ENCODE results near the gene PHRF1. TPM values are rescaled to one million over a fixed set of nuclear protein-coding genes. Genes with fewer than 3 reads are reported as not detected.

PHRF1 gene
- total RNA-seq, 1 donor from 2014 or later: 30.6 TPM

DNA sequence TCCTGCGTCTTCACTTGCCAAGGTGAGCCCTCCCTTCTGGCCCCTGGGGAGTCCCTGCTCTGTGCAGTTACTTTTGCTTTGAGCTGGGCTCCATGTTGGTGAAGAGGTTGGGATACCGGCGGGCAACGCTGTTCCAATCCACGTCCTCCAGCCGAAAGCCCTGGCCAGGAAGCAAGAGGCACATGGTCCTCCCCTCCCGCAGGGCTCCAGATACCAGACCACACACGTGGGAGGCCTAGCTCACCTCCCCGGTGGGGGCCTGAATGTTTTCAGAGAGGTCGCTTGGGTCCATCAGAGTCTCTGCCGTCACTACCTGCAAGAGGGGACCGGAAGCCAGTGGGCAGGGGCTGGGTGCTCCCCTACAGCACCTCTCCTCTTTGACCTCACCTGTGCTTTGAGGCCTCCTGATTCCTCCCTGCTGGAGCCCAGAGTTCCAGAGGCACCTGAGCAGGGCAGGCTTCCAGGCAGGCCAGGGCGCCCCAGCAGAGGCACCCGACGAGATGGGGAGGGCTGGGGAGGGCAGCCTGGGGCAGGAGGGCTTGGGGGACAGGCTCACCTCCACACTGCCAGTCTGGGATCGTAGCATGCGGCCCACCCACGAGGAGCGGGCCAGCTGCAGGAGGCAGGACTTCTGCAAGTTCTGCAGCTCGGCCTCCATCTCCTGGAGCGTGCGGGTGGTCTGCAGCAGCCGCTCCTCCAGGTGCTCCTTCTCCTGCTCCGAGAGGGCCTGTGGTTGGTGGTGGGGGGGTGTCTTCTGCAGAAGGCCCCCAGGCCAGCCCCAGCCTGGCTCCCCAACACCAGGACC is 18.7 kb upstream of the PHRF1 start:
- no peak for DNase-seq (ENCODE audit: low spot score in 2 of 2)
- no peak for FAIRE-seq

DNA sequence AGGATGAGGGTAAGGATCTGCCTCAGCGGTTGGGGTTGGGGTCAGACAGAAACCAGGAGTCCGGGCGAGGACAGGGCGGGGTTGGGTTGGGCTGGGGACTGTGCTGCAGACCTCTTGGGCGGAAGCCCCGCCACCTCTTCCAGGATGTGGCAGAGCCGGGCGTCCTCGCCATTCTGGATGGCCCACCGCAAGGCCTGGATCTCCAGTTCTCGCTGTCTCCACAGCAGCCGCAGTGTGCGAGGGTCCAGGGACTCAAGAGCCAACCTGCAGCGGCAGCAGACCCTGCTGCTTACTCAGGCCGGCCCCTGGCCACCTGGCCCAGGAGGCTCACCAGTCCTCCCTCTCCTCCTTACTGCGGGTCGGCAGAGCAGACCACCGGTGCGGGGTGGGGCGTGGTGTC is 17.8 kb upstream of the PHRF1 start:
- no peak for FAIRE-seq

DNA sequence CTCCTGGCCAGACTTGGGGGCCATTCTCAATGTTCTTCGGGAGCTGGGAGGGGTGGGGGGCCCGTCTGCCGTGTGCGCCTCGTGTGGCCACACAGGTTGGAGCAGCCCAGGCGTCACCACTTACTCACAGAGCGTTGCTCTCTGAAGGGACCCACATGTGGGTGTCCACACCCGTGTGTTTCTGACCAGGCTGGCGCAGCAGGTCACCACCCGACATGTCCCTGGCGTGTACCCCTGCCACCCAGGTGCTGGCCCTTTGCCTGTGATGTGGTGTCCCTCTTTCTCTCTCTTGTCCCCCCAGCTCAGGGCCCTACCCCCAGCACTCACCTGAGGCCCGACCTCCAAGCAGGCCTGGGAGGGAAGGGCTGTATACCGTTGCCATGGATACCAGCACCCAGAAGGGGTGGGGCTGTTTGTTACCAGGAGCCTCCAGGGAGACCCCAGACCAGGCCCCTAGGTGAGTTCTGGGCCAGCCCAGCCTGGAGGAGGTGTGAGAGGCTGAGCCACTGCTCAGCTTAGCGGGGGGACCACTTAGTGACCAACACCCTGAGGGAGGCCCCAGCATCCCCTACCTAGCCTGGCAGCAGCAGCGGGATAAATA is 17.1 kb upstream of the PHRF1 start:
- FAIRE-seq (no peak), DNase-seq (ENCODE audit: low spot score in 2 of 2) (no peak)

More for the DNA sequence above, 17.8 kb upstream of the PHRF1 start:
- DNase-seq (ENCODE audit: low spot score in 2 of 2): no peak

DNA sequence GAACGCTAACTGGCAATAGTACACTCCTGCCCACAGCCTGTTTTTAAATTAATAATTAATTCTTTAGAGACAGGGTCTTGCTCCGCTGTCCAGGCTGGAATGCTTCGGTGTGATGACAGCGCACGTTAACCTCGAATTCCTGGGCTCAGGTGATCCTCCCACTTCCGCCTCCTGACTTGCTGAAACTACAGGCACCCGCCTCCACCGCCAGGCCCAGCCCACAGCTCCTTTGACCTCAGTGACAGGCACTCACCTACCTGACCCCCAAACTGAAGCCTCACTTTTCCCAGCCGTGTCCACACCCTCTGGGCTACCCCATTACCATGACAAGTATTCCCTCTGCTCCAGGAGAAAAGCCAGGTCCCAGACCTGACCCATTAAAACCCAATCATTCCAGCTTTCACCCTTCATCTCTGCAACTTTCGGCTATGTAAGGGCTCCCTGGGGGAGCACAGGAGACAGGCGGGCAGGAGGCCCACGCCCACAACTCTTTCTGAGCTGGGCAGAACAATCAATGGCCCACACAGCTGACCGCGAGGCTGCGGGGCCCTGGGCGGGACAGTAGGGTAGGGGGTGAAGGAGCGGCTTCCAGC is 16.5 kb upstream of the PHRF1 start:
- no peak for FAIRE-seq
- no peak for DNase-seq (ENCODE audit: low spot score in 2 of 2)

DNA sequence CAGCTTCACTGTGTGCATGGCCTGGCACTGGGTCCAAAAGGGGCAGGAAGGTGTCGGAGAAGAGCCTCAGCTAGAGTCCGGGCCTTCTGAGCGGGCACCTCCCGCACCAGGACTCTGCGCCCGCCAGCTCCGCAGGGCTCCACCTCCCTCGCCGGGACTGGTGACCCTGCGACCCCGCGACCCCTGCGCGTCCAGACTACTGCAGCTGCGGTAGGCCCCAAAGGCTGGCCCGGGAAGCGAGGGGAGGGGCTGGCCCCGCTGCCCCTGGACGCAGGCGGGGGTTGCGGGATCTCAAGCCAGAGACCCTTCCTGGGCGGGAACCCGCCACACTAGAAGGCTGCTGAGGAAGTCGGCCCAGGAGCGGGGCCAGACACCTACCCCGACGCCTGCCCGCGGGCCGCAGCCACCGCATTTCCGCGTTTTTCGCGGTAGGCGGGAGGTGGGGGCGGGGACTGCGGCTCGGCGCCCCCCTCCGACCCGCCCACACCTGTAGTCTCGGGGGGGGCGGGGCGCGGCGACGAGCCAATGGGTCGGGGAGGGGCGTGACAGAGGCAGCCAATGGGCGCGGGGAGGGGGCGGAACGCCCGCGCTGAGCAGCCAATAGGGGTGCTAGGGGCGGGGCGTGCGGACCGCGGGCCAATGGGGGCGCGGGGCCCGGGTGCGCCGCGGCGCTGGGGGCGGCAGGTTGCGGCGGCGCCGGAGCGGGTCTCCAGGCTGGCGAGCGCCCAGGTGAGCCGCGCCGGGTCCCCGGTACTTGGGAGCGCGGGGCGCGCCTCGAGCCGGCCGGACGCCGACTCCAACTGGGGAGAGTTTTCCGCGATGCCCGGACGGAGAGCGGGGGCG is 15.7 kb upstream of the PHRF1 start, which contains the start of the genes LMNTD2 and RASSF7:
Gene LMNTD2, minus strand, starts transcription at position 434 of the 843 bp plus-strand sequence. Its CDS starts 22 bp downstream, at position 412.
Gene RASSF7, plus strand, starts transcription at position 666 of the 843 bp plus-strand sequence. CDS start 799 bp downstream, outside the sequence.
- no peak for FAIRE-seq
- DNase-seq (ENCODE audit: low spot score in 2 of 2): peak; percentile 99 to 100

DNA sequence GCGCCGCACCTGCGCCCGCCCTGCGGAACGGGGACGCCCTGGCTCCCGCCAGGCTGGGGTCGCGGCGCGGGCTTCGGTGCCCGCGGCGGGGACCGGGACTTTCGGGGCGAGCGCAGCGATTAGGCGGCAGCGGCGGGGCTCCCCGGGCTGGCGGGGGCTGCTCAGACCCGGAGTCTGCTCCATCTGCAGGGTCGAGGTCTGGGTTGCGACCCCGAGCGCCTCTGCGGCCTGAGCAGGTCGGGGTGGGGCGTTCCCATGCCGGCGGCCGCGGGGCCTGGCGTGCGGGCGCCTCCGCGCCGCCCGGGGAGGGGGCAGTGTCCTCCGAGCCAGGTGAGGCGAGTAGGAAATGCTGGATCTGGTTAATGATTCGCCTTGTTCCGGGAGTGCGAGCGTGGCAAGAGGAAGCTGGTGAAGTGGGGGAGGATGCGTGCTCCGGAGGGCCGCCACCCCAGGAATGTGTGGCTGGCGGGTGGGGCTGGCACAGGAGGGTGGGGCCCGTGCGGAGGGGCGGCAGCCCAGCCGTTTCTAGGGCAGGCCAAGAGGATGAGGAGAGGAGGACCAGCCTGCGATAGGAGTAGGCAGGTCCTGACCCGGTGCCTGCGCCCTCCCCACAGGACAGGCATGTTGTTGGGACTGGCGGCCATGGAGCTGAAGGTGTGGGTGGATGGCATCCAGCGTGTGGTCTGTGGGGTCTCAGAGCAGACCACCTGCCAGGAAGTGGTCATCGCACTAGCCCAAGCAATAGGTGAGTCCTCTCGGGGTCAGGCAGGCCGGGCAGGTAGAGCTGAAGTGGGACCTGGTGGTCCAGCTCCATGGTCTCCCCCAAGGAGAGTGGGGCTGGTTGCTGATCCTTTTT is 14.9 kb upstream of the PHRF1 start:
- DNase-seq (ENCODE audit: low spot score in 2 of 2) (peak in 1 of 2 donors; percentile 54), FAIRE-seq (no peak)

DNA sequence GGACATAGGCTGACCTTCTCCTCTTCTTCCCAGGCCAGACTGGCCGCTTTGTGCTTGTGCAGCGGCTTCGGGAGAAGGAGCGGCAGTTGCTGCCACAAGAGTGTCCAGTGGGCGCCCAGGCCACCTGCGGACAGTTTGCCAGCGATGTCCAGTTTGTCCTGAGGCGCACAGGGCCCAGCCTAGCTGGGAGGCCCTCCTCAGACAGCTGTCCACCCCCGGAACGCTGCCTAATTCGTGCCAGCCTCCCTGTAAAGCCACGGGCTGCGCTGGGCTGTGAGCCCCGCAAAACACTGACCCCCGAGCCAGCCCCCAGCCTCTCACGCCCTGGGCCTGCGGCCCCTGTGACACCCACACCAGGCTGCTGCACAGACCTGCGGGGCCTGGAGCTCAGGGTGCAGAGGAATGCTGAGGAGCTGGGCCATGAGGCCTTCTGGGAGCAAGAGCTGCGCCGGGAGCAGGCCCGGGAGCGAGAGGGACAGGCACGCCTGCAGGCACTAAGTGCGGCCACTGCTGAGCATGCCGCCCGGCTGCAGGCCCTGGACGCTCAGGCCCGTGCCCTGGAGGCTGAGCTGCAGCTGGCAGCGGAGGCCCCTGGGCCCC is 14.1 kb upstream of the PHRF1 start:
- FAIRE-seq (no peak), DNase-seq (ENCODE audit: low spot score in 2 of 2) (no peak)

DNA sequence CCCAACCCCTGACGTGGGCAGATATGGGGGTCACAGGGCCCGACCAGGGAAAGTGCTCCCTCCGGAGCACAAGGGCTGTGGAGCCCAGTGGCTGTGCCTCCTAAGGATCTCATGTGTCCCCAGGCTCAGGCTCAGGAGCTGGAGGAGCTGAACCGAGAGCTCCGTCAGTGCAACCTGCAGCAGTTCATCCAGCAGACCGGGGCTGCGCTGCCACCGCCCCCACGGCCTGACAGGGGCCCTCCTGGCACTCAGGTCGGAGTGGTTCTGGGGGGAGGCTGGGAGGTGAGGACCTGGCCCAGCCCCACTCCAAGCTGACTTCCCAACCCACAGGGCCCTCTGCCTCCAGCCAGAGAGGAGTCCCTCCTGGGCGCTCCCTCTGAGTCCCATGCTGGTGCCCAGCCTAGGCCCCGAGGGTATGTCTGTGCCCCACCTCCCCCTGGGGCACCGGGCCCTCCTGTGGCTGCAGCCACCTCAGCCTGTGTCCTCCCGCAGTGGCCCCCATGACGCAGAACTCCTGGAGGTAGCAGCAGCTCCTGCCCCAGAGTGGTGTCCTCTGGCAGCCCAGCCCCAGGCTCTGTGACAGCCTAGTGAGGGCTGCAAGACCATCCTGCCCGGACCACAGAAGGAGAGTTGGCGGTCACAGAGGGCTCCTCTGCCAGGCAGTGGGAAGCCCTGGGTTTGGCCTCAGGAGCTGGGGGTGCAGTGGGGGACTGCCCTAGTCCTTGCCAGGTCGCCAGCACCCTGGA is 13.0 kb upstream of the PHRF1 start:
- DNase-seq (ENCODE audit: low spot score in 2 of 2): no peak
- FAIRE-seq: no peak

DNA sequence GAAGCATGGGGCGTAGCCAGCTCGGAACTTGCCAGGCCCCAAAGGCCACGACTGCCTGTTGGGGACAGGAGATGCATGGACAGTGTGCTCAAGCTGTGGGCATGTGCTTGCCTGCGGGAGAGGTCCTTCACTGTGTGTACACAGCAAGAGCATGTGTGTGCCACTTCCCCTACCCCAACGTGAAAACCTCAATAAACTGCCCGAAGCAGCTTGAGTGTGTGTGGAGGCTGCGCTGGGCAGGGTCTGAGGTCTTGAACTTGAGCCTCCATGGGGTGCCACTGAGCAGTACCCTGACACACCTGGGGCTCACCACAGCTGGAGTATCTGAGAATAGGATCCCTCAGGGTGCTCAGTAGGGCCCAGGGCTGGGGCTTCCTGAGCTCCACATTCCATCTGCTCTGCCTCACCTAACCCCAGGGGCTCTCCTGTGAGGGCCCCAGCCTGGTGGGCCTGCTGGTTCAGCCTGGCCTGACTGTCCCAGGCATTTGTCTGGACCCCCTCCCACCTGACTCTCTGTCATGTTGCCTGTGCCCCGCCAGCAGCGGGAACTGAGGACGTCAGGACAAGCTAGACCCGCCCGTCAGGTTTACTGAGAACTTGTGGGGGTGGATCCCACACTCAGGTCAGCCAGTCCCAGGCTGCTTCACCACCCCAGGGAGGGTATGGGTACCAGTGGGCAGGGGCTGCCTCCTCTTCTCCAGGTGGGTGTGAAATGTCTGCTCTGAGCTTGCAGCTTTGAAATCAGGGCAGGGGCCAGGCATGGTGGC is 12.3 kb upstream of the PHRF1 start:
- DNase-seq (ENCODE audit: low spot score in 2 of 2) (no peak), FAIRE-seq (no peak)

DNA sequence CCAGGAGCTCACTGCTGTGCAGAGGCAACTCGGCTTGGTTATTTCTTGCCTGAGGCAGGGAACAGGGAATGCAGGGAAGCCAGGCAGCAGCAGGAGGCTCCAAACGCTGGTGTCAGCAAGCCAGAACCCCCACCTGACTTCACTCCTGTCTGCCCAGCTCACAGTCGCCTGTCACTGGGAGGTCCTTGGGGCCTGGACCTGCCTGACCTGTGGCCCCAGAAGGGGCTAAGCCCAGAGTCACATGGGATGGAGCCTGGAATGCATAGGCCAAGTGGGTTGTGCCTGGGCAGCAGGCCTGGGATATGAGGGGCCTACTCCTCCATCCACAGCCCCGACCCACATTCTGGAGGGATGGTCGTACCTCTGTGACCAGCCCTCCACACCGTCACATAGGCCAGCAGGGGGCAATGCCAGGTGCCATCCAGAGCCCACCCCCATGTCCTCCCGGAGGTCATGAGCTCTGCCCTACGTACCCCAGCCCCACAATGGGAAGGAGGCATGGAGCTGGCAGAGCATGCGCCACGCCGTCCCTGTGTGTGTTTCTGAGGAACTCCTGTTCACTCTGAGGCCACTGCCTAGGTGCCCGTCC is 10.3 kb upstream of the PHRF1 start:
- FAIRE-seq (no peak), DNase-seq (ENCODE audit: low spot score in 2 of 2) (no peak)

DNA sequence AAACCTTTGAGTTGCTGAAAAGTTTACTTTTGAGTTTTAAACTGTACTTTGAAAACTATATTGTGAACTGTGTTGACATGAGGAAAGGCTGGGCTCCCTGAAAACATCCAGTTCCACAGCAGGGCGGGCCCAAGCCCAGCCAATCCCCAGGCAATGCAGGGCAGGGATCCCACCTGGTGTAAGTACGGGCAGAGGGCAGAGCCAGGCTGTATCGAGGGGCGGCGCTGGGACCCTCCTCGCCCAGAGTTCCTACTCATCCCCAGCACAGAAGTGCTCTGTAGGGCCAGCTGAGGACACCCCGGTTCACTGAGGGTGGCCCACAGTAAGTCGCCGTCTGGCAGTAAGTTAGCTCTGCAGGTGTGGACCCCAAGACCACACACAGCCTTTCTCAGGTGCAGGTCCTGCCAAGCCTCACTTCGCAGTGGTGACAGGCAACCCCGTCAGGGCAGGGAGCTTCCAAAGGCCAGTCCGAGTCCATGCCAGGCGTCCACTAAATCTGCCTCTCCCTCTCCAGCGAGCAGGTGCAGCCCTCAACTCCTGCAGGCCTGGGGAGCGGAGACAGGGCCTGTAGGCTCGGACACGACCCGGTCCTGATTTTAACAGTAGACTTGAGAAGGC is 9.2 kb upstream of the PHRF1 start:
- DNase-seq (ENCODE audit: low spot score in 2 of 2) (no peak), FAIRE-seq (no peak)

DNA sequence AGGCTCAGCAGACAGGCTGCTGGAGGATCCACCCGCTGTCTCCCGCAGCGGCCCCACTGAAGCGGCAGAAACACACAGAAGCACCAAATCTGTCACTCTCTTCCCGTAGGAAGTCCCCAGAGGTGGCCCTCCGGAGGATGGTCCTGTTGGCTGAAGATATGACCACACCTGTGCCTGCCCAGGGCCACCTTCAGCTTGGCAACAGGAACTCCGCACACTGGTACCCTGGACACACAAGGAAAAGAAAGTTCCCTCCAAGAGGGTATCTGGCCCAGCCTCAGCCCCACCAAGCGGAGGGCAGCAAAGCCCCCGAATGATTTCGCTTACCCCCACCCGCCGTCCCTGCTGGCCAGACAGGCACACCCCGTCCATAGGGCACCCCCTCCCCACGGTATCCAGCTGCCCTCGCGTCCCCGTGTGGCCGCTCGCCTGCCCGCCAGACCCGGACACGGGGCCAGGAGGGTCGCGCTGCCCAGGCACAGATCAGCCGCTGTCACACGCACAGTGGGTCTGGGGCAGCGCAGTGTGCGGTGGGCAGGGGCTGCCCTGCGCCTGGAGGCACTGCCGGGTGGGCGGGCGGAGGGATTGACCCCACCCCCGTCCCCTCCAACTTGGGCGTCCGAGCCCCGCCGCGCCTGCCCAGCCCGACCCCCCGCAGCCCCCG is 8.5 kb upstream of the PHRF1 start:
- no peak for FAIRE-seq

DNA sequence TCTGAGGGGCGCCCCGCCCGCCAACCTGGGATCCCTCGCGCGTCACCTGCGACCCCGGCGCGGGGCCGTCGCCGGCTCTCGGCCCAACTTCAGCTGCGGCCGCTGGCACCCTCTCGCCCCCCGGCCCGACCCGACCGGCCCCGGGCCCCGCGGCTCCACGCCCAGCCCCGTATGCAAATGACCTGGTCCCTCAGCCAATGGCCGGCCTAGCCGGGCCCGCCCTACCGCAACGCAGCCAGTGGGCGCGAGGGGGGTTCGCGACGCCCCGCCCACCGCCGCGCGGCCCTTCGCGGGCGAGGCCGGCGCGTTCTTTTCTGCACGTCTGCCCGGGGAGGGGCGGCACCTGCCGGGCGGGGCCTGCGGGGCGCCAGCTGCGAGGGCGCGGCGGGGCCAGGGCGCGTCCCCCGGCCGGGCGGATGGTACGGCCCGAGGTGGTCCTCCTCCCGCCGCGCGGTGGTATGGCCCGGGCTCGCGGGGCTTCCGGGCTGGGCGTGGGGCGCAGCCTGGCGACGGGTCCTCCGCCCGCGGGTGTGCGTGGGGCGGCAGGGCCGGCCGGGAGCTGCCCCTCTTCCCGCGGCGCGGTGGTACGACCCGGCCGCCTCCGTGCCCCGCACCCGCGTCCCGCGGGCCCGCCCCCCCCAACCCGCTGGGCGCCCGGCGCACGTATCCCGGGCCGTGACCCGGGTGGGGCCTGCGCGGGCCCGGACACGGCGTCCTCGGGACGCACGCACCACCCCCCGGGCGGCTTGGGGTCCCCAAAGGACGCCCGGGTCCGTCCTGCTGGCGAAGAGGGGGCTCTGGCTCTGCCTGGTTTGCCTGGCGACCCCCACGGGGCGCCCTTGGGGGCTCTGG is 7.7 kb upstream of the PHRF1 start:
- FAIRE-seq: no peak
- DNase-seq (ENCODE audit: low spot score in 2 of 2): peak; percentile 99

More for the DNA sequence above, 8.5 kb upstream of the PHRF1 start:
- DNase-seq (ENCODE audit: low spot score in 2 of 2): no peak

DNA sequence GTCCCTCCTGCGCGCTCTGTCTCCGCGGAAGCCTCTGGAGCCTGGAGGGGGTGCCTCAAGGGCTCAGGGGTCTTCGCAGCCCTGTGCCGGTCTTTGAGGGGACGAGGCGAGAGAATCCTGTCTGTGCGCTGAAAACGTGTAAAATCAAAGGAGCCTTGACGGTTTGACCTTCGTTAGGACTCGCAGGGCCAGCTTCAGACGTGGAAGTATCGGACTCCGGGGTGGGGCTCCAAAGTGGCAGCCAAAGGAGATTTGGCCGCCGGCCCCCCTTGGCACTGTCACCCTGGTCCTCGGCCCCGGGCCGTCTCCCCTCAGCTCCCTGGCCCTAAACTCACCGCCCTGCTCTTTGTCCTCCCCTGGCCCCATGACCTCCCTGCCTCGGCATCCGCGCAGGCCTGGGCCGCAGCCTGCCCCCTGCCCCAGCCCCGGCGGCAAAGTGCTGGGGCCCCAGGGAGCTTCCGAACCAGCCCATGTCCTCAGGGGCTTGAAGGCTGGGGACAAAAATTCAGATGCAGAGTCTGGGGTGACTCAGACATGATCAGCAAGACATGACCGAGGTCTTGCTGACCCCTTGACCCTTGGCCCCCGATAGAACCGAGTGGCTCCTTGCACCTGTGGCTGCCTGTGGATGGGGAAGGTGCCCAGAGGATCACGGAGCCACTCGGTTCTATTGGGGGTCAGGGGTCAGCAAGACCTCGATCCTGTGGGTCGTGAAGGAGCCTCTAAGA is 6.9 kb upstream of the PHRF1 start:
- DNase-seq (ENCODE audit: low spot score in 2 of 2) (no peak), FAIRE-seq (no peak)

DNA sequence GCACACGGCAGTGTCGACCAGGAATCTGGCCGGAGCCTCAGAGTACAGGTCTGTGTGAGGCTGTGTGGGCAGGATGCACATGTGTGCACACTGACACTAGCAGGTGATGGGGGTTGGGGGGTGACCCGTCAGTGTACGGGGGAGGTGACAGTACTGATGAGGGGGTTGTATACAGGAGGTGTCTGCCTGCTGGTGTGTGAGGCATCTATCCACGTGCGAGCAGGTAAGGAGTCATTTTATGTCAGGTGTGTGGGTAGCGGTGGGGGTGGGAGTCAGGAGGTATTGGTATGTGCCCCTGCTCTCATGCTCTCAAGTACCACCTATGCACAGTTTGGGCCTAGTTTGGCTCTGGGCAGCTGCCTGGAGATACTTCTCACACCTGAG is 4.5 kb upstream of the PHRF1 start:
- FAIRE-seq (no peak), DNase-seq (ENCODE audit: low spot score in 2 of 2) (no peak)
